Anterior cingulate cortex (tissue), 58 donors: Measurements from ENCODE around the gene CDKN2B-AS1.

Experiments used
- DNase-seq, 58 donors: peaks; one replicate each; lab custom pipeline; 2025; lab: John Stamatoyannopoulos, UW

Gene CDKN2B-AS1

DNA sequence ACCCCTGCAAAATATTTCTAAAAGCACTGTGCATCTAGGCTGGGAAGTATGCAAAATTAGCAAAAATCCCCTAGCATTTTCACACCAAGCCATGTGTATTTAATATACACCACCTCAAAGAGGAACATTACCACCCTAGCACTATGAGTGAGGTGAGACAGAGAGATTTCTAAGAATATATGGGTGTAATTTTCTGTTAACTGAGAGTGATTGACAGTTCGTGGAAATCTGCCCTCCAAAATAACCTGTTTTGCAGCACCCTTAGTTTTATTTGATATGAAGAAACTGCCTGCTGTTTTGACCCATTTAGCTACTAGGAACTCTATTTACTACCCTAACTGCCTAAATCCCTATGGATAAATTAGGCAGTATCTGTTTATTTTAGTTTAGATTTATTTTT lies 78.8 kb downstream of the CDKN2B-AS1 start:
- no peak for DNase-seq

DNA sequence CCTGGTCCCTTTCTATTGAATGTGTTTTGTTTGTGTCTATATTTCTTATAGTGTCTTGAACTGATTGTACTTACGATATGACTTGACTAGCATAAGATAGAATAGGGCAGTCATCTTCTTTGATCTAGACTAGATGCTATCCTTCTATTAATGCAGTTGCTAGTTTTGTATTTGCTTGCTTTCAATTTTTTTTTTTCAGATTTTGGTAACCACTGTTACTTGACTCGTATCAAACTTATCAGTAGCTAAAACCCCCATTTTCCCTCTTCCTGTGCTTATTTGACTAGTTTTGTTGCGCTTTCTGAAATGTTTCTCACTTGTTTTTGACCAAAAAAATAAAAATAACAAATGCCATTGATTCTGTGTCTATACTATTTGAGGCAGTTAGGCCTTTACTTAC lies 83.5 kb downstream of the CDKN2B-AS1 start:
- no peak for DNase-seq

GRCh38 chr9:22079873-22080341 lies 85.3 kb downstream of the CDKN2B-AS1 start:
- DNase-seq, result peak in 27 of 58 donors; percentile 0 to 60 (median 23)

DNA sequence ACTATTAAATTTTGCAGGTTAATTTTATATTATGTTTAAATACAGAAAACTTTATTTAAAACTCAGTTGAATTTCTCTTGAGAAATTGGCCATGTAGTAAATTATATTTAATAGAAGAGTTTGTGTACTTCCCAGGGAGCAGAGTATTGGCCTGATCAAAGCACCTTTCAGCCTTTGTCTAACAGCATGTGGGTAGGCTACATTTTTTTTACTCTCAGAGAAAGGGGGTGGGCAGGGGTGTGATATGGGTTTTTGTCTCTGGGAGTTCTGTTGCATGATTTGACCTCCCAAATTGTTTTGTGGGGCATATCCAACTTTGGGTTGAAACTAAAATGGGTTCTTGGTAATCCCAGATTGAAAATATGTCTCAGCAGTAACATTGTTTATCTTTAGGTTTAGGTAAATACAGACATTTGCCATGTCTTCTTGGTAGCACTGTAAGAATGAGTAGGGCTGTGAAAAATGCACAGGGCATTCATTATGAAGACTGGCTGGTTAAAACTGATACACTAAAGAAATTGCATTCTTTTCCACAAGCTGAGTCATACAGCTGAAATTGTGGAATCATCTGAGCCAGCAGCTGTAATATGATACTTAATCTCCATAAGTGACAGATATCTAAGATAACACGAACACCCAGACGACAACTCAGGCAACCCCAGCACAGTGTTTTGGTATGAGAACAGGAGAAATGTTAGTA lies 89.9 kb downstream of the CDKN2B-AS1 start:
- no peak for DNase-seq

- no peak for DNase-seq
These were observed 93.6 kb downstream of the CDKN2B-AS1 start for GRCh38 chr9:22088053-22088716.

- DNase-seq, result no peak
These were observed 94.1 kb downstream of the CDKN2B-AS1 start for GRCh38 chr9:22088717-22089061.

DNA sequence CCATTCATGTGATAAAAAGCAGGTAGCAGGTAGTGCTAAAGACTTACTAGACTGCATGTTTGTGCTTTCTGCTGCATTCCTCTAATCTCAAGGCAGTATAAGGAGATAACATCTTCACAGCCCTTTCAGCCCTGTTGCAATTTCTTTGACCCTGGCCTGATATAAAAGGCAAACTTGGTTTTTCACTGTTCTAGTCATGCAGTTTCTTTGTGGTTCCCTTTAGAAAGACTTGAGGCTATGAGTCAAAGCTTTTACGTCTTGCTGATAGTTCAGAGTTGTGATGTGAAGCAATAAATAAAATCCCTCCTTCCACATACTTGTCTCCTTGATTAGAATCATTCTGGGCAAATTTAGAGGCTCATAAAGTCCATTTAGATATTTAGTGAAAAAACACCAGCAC lies 103.1 kb downstream of the CDKN2B-AS1 start:
- DNase-seq, result no peak

- peak in 3 of 58 donors; percentile 1 to 24 (median 2) for DNase-seq
These were observed 104.2 kb downstream of the CDKN2B-AS1 start for GRCh38 chr9:22098643-22099332.

- DNase-seq, result no peak
These were observed 106.0 kb downstream of the CDKN2B-AS1 start for GRCh38 chr9:22100626-22101025.

- DNase-seq, result no peak
These were observed 107.8 kb downstream of the CDKN2B-AS1 start for GRCh38 chr9:22102146-22103053.

- DNase-seq, result no peak
These were observed 109.3 kb downstream of the CDKN2B-AS1 start for GRCh38 chr9:22103685-22104575.

- DNase-seq, result no peak
These were observed 110.6 kb downstream of the CDKN2B-AS1 start for GRCh38 chr9:22105005-22105722.

DNA sequence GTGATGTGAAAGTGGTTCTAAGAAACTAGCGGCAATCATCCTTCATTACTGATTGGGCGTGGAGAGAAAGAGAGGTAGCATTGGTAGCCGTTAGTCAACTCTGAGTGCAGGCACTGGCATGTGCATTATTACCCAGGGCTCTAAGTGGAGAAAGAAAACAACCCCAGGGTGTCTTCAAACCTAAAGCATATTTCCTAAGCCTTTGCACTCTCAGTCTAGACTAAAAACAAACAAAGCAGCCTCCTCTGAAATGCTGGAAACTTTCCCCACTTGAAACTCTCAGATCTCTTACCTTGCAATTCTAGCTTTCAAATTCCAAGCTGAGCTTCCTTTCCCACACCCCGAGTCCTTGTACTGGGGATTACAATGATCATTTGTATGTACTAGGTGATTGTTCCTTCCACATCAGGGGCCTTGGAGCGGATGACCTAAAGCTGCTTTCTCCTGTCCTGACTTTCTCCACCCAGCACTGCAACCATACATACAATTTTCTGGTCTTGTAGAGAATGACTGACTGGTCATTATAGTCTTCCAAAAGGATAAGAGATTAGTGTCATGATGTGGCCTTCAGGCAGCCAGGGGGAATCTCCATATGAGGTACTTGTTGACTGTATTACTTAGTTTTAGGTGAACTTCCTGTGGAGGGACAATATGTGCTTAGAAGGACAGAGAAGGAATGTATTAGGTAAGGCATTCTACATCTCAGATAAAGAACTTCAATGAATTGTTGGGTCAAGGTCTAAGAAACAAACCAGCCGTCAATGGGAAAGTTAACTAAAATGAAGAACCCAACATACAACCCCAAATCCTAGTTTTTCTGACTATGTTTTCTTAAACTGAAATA lies 112.8 kb downstream of the CDKN2B-AS1 start:
- no peak for DNase-seq

GRCh38 chr9:22108581-22109370 lies 114.2 kb downstream of the CDKN2B-AS1 start:
- no peak for DNase-seq

DNA sequence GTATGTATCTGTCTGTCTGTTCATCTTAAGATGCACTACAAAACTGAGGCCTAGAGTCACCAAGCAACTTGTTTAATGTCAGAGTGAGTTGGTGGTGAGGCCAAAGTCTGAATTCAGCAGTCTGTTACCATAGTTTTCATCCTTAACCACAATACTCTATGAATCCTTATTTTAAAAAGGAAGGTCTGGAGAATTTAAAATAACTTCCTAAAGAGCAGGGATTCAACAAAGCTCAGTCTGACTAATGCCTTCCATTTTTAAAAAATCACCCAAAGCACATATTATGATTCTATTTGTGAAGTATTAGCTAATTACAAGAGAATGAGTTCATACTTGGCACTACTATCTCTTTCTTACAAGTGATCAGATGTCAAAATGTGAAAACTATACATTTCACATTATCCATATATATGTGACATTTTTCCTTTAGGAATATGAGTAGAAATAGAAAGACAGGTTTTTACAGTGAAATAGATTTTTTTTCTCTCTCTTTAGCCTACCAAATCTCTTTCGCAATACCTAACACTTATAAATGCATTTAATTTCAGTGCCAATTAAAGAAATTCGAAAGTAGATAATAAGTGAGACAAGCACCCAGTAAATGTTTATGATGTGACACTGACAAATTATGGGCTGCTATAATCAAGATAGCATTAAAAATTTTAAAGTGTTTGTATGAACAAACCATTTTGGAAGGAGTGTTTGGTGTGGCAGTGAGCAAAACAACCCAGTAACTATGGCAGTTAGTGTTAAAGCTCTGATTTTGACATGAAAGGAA lies 116.8 kb downstream of the CDKN2B-AS1 start:
- no peak for DNase-seq

GRCh38 chr9:22111954-22112247 lies 117.3 kb downstream of the CDKN2B-AS1 start:
- DNase-seq, result no peak
